ENCODE measurements around the gene IGFL3. TPM values are rescaled to one million over a fixed set of nuclear protein-coding genes. Genes with fewer than 3 reads are reported as not detected.

The IGFL3 gene
- total and polyA plus RNA-seq, 4 experiments from 2014 or later = not detected

GRCh38 chr19:46118136-46118535 lies 6.4 kb downstream of the IGFL3 start:
- Mint-ChIP-seq H3K27ac (no peak overlapping the region), H3K27me3 (peaks cover 20 to 32% of the 10 kb centered on the region in 2 donors), H3K36me3 (no peaks in the 10 kb centered on the region), H3K9me3 (peaks cover 0 to 3% (median 0%) of the 10 kb centered on the region in 8 donors), H3K4me1 (no peaks in the 10 kb centered on the region), H3K4me3 (no peak overlapping the region)
- no peaks in the 10 kb centered on the region for H3K36me3 ChIP-seq (ENCODE audit: insufficient read depth, low read length)
- POLR2A ChIA-PET (ENCODE audit: partially characterized antibody) = no interaction called here
- no peaks in the 10 kb centered on the region for H3K27me3 ChIP-seq (ENCODE audit: insufficient read depth, low read length)
- CTCF ChIA-PET (ENCODE audit: partially characterized antibody) = no interaction called here
- intact Hi-C loops (cut with micrococcal nuclease) = no loop called here
- H3K27ac ChIP-seq (ENCODE audit: low read depth, low read length) = no peak overlapping the region
- H3K4me3 ChIP-seq (ENCODE audit: low read length in 2 of 2) = no peak overlapping the region
- H3K4me1 ChIP-seq (ENCODE audit: insufficient read depth, low read length) = no peaks in the 10 kb centered on the region
- no peaks in the 10 kb centered on the region for H3K9me3 ChIP-seq (ENCODE audit: control insufficient read depth in 1 of 2, low read length in 2 of 2)
- no peak for DNase-seq

- ChIA-PET CTCF (ENCODE audit: partially characterized antibody) (no interaction called here), POLR2A (ENCODE audit: partially characterized antibody) (no interaction called here)
- intact Hi-C loops (cut with micrococcal nuclease) = no loop called here
- no peaks in the 10 kb centered on the region for H3K4me1 Mint-ChIP-seq
- H3K27ac Mint-ChIP-seq = no peak overlapping the region
- H3K36me3 Mint-ChIP-seq = no peaks in the 10 kb centered on the region
- H3K4me3 Mint-ChIP-seq = no peak overlapping the region
- H3K9me3 Mint-ChIP-seq = peaks cover 0 to 3% (median 0%) of the 10 kb centered on the region in 8 donors
- Histone ChIP-seq H3K27ac (ENCODE audit: low read depth, low read length) (no peak overlapping the region), H3K4me1 (ENCODE audit: insufficient read depth, low read length) (no peaks in the 10 kb centered on the region), H3K36me3 (ENCODE audit: insufficient read depth, low read length) (no peaks in the 10 kb centered on the region), H3K9me3 (ENCODE audit: control insufficient read depth in 1 of 2, low read length in 2 of 2) (no peaks in the 10 kb centered on the region), H3K4me3 (ENCODE audit: low read length in 2 of 2) (no peak overlapping the region), H3K27me3 (ENCODE audit: insufficient read depth, low read length) (no peaks in the 10 kb centered on the region)
- H3K27me3 Mint-ChIP-seq = peaks cover 22 to 47% of the 10 kb centered on the region in 2 donors
- DNase-seq = no peak
Measured at GRCh38 chr19:46116121-46116520, 8.4 kb downstream of the IGFL3 start.

GRCh38 chr19:46115396-46116106 lies 8.9 kb downstream of the IGFL3 start:
- Mint-ChIP-seq H3K4me1 (no peaks in the 10 kb centered on the region), H3K9me3 (peaks cover 0 to 3% (median 0%) of the 10 kb centered on the region in 8 donors), H3K27me3 (peaks cover 25 to 45% of the 10 kb centered on the region in 2 donors), H3K36me3 (no peaks in the 10 kb centered on the region), H3K4me3 (no peak overlapping the region), H3K27ac (no peak overlapping the region)
- H3K36me3 ChIP-seq (ENCODE audit: insufficient read depth, low read length) = no peaks in the 10 kb centered on the region
- no peaks in the 10 kb centered on the region for H3K4me1 ChIP-seq (ENCODE audit: insufficient read depth, low read length)
- H3K27ac ChIP-seq (ENCODE audit: low read depth, low read length) = no peak overlapping the region
- no peaks in the 10 kb centered on the region for H3K9me3 ChIP-seq (ENCODE audit: control insufficient read depth in 1 of 2, low read length in 2 of 2)
- DNase-seq = no peak
- ChIA-PET CTCF (ENCODE audit: partially characterized antibody) (no interaction called here), POLR2A (ENCODE audit: partially characterized antibody) (no interaction called here)
- H3K27me3 ChIP-seq (ENCODE audit: insufficient read depth, low read length) = no peaks in the 10 kb centered on the region
- no peak overlapping the region for H3K4me3 ChIP-seq (ENCODE audit: low read length in 2 of 2)
- intact Hi-C loops (cut with micrococcal nuclease) = no loop called here

GRCh38 chr19:46113726-46114125 lies 10.8 kb downstream of the IGFL3 start:
- CTCF ChIA-PET (ENCODE audit: partially characterized antibody) = no interaction called here
- H3K27me3 Mint-ChIP-seq = peaks cover 27 to 45% of the 10 kb centered on the region in 2 donors

GRCh38 chr19:46112527-46112926 lies 12.0 kb downstream of the IGFL3 start:
- H3K27me3 Mint-ChIP-seq = peaks cover 25 to 45% of the 10 kb centered on the region in 2 donors
- no peak overlapping the region for H3K27ac Mint-ChIP-seq
- H3K36me3 ChIP-seq (ENCODE audit: insufficient read depth, low read length) = no peaks in the 10 kb centered on the region
- no peak overlapping the region for H3K27ac ChIP-seq (ENCODE audit: low read depth, low read length)
- DNase-seq = no peak
- no peaks in the 10 kb centered on the region for H3K36me3 Mint-ChIP-seq
- no peak overlapping the region for H3K4me3 Mint-ChIP-seq
- H3K4me3 ChIP-seq (ENCODE audit: low read length in 2 of 2) = no peak overlapping the region
- no peaks in the 10 kb centered on the region for H3K4me1 ChIP-seq (ENCODE audit: insufficient read depth, low read length)
- CTCF ChIA-PET (ENCODE audit: partially characterized antibody) = interaction anchor here (0.5 kb wide), 1 partner anchor 1396 kb away, joined by 3 read pairs; no protein-coding TSS in a partner anchor
- no peaks in the 10 kb centered on the region for H3K4me1 Mint-ChIP-seq
- intact Hi-C loops (cut with micrococcal nuclease) = no loop called here
- POLR2A ChIA-PET (ENCODE audit: partially characterized antibody) = no interaction called here
- H3K9me3 Mint-ChIP-seq = peaks cover 0 to 6% (median 0%) of the 10 kb centered on the region in 8 donors
- no peaks in the 10 kb centered on the region for H3K9me3 ChIP-seq (ENCODE audit: control insufficient read depth in 1 of 2, low read length in 2 of 2)
- H3K27me3 ChIP-seq (ENCODE audit: insufficient read depth, low read length) = no peaks in the 10 kb centered on the region

More at GRCh38 chr19:46113726-46114125, 10.8 kb downstream of the IGFL3 start:
- POLR2A ChIA-PET (ENCODE audit: partially characterized antibody) = no interaction called here
- Histone ChIP-seq H3K27me3 (ENCODE audit: insufficient read depth, low read length) (no peaks in the 10 kb centered on the region), H3K27ac (ENCODE audit: low read depth, low read length) (no peak overlapping the region), H3K4me3 (ENCODE audit: low read length in 2 of 2) (no peak overlapping the region), H3K4me1 (ENCODE audit: insufficient read depth, low read length) (no peaks in the 10 kb centered on the region), H3K9me3 (ENCODE audit: control insufficient read depth in 1 of 2, low read length in 2 of 2) (no peaks in the 10 kb centered on the region), H3K36me3 (ENCODE audit: insufficient read depth, low read length) (no peaks in the 10 kb centered on the region)
- DNase-seq = no peak
- intact Hi-C loops (cut with micrococcal nuclease) = no loop called here
- Mint-ChIP-seq H3K36me3 (no peaks in the 10 kb centered on the region), H3K4me1 (no peaks in the 10 kb centered on the region), H3K27ac (no peak overlapping the region), H3K4me3 (no peak overlapping the region), H3K9me3 (peaks cover 0 to 5% (median 0%) of the 10 kb centered on the region in 8 donors)

GRCh38 chr19:46111376-46111775 lies 13.1 kb downstream of the IGFL3 start:
- Mint-ChIP-seq H3K9me3 (peaks cover 0 to 6% (median 0%) of the 10 kb centered on the region in 8 donors), H3K27ac (no peak overlapping the region), H3K27me3 (peaks cover 24 to 43% of the 10 kb centered on the region in 2 donors), H3K4me1 (no peaks in the 10 kb centered on the region), H3K4me3 (no peak overlapping the region), H3K36me3 (no peaks in the 10 kb centered on the region)
- no peak overlapping the region for H3K27ac ChIP-seq (ENCODE audit: low read depth, low read length)
- no peak overlapping the region for H3K4me3 ChIP-seq (ENCODE audit: low read length in 2 of 2)
- no peaks in the 10 kb centered on the region for H3K9me3 ChIP-seq (ENCODE audit: control insufficient read depth in 1 of 2, low read length in 2 of 2)
- POLR2A ChIA-PET (ENCODE audit: partially characterized antibody) = no interaction called here
- DNase-seq = no peak
- CTCF ChIA-PET (ENCODE audit: partially characterized antibody) = no interaction called here
- no peaks in the 10 kb centered on the region for H3K36me3 ChIP-seq (ENCODE audit: insufficient read depth, low read length)
- no peaks in the 10 kb centered on the region for H3K27me3 ChIP-seq (ENCODE audit: insufficient read depth, low read length)
- no peaks in the 10 kb centered on the region for H3K4me1 ChIP-seq (ENCODE audit: insufficient read depth, low read length)
- intact Hi-C loops (cut with micrococcal nuclease) = no loop called here

- peaks cover 24 to 36% of the 10 kb centered on the region in 2 donors for H3K27me3 Mint-ChIP-seq
- DNase-seq = no peak
- H3K9me3 Mint-ChIP-seq = peaks cover 0 to 6% (median 0%) of the 10 kb centered on the region in 8 donors
- H3K27ac ChIP-seq (ENCODE audit: low read depth, low read length) = no peak overlapping the region
- H3K9me3 ChIP-seq (ENCODE audit: control insufficient read depth in 1 of 2, low read length in 2 of 2) = no peaks in the 10 kb centered on the region
- H3K4me3 ChIP-seq (ENCODE audit: low read length in 2 of 2) = no peak overlapping the region
- no peaks in the 10 kb centered on the region for H3K4me1 Mint-ChIP-seq
- no peak overlapping the region for H3K4me3 Mint-ChIP-seq
- H3K27ac Mint-ChIP-seq = no peak overlapping the region
- ChIA-PET POLR2A (ENCODE audit: partially characterized antibody) (no interaction called here), CTCF (ENCODE audit: partially characterized antibody) (no interaction called here)
- H3K36me3 ChIP-seq (ENCODE audit: insufficient read depth, low read length) = no peaks in the 10 kb centered on the region
- H3K36me3 Mint-ChIP-seq = no peaks in the 10 kb centered on the region
- H3K4me1 ChIP-seq (ENCODE audit: insufficient read depth, low read length) = no peaks in the 10 kb centered on the region
- no peaks in the 10 kb centered on the region for H3K27me3 ChIP-seq (ENCODE audit: insufficient read depth, low read length)
- intact Hi-C loops (cut with micrococcal nuclease) = no loop called here
Measured at GRCh38 chr19:46109876-46110275, 14.6 kb downstream of the IGFL3 start.
